Mesothelial cell of epicardium (in vitro differentiated cells): ENCODE measurements around the gene DAPK1. TPM values are rescaled to one million over a fixed set of nuclear protein-coding genes. Genes with fewer than 3 reads are reported as not detected.

ENCODE experiments used
- DNase-seq, 2 experiments: peaks; one replicate each; pipeline ENCODE4 v3.0.0; 2021; ENCODE audit warnings: low spot score in 2 of 2; ENCODE audit not compliant: unreplicated experiment in 2 of 2
- H3K27ac Mint-ChIP-seq: 2 replicates; pipeline ENCODE4 v1.8.0; 2021; ENCODE audit warnings: mixed read lengths
- H3K27me3 Mint-ChIP-seq: 2 replicates; pipeline ENCODE4 v1.8.0; 2021; ENCODE audit warnings: low read depth, mixed read lengths
- H3K36me3 Mint-ChIP-seq: 2 replicates; pipeline ENCODE4 v1.8.0; 2021; ENCODE audit warnings: mixed read lengths
- H3K4me1 Mint-ChIP-seq: 2 replicates; pipeline ENCODE4 v1.8.0; 2021; ENCODE audit warnings: mixed read lengths
- H3K4me3 Mint-ChIP-seq: 2 replicates; pipeline ENCODE4 v1.8.0; 2021; ENCODE audit warnings: mild to moderate bottlenecking, moderate library complexity, mixed read lengths
- H3K9me3 Mint-ChIP-seq: 2 replicates; pipeline ENCODE4 v1.8.0; 2021; ENCODE audit warnings: mixed read lengths
- total RNA-seq: library from RNA; stranded (reverse); gene quantifications from 3 replicates; pipeline ENCODE4 v1.2.1, GENCODE V29; 2021
- TF ChIP-seq, protein P1 (sequence below): fragments of 200-600 bp; sonication (generic); IDR thresholded peaks from one replicate; pipeline ENCODE4 v1.5.0; 2021; ENCODE audit warnings: antibody characterized with exemption; ENCODE audit not compliant: unreplicated experiment

The DAPK1 gene
- total RNA-seq, 1 donor from 2014 or later, result 239 TPM

GRCh38 chr9:87564791-87565241, 67.1 kb downstream of the DAPK1 start:
- TF ChIP-seq, protein P1, sequence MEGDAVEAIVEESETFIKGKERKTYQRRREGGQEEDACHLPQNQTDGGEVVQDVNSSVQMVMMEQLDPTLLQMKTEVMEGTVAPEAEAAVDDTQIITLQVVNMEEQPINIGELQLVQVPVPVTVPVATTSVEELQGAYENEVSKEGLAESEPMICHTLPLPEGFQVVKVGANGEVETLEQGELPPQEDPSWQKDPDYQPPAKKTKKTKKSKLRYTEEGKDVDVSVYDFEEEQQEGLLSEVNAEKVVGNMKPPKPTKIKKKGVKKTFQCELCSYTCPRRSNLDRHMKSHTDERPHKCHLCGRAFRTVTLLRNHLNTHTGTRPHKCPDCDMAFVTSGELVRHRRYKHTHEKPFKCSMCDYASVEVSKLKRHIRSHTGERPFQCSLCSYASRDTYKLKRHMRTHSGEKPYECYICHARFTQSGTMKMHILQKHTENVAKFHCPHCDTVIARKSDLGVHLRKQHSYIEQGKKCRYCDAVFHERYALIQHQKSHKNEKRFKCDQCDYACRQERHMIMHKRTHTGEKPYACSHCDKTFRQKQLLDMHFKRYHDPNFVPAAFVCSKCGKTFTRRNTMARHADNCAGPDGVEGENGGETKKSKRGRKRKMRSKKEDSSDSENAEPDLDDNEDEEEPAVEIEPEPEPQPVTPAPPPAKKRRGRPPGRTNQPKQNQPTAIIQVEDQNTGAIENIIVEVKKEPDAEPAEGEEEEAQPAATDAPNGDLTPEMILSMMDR, result no peak
- no peak for DNase-seq
- Mint-ChIP-seq H3K9me3 (no peaks in the 10 kb centered on the region), H3K4me1 (peaks cover 58% of the 10 kb centered on the region), H3K27me3 (no peaks in the 10 kb centered on the region), H3K27ac (peak overlapping the region; percentile 81), H3K4me3 (no peak overlapping the region), H3K36me3 (peaks cover 9% of the 10 kb centered on the region)

GRCh38 chr9:87567001-87567400, 69.3 kb downstream of the DAPK1 start:
- Mint-ChIP-seq H3K4me3 (no peak overlapping the region), H3K4me1 (peaks cover 80% of the 10 kb centered on the region), H3K27me3 (no peaks in the 10 kb centered on the region), H3K27ac (peak overlapping the region; percentile 59), H3K36me3 (peaks cover 6% of the 10 kb centered on the region), H3K9me3 (no peaks in the 10 kb centered on the region)
- TF ChIP-seq, protein P1, result no peak
- no peak for DNase-seq

GRCh38 chr9:87567571-87567970, 69.9 kb downstream of the DAPK1 start:
- no peaks in the 10 kb centered on the region for H3K27me3 Mint-ChIP-seq
- DNase-seq, result no peak

DNA sequence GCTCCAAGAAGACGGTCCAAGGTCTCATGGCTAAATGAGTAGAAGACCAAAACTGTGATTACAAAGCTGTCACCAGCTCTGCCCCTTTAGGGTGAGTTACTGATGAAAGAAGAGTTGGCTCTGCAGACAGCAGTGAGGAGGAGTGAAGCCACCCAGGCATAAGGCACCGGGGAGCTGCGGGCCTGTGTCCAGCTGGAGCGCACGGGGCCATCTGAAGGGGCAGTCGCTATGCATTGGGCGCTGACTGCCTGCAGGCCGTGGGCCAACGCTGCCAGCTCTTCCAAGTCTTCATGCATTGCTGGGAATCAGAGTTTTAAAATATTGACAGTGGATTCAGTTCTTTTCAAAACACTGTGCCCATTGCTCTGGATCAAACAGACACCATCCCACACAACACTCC, 70.3 kb downstream of the DAPK1 start:
- Mint-ChIP-seq H3K27ac (peak overlapping the region; percentile 92), H3K4me3 (no peak overlapping the region), H3K9me3 (no peaks in the 10 kb centered on the region), H3K27me3 (no peaks in the 10 kb centered on the region), H3K36me3 (peaks cover 6% of the 10 kb centered on the region), H3K4me1 (peaks cover 83% of the 10 kb centered on the region)
- TF ChIP-seq, protein P1, result no peak
- no peak for DNase-seq

More at GRCh38 chr9:87567571-87567970, 69.9 kb downstream of the DAPK1 start:
- Mint-ChIP-seq H3K4me3 (no peak overlapping the region), H3K36me3 (peaks cover 6% of the 10 kb centered on the region), H3K4me1 (peaks cover 85% of the 10 kb centered on the region), H3K9me3 (no peaks in the 10 kb centered on the region), H3K27ac (peak overlapping the region; percentile 92)
- TF ChIP-seq, protein P1, result no peak

GRCh38 chr9:87568401-87568800, 70.7 kb downstream of the DAPK1 start:
- DNase-seq, result no peak
- Mint-ChIP-seq H3K4me3 (no peak overlapping the region), H3K27me3 (no peaks in the 10 kb centered on the region), H3K4me1 (peaks cover 83% of the 10 kb centered on the region), H3K9me3 (no peaks in the 10 kb centered on the region), H3K27ac (peak overlapping the region; percentile 92), H3K36me3 (peaks cover 6% of the 10 kb centered on the region)
- TF ChIP-seq, protein P1, result no peak
